Stimulated activated naive CD8-positive, alpha-beta T cell treated with anti-CD3 and anti-CD28 coated beads, Interleukin-15, Interleukin-2, amounts not matched to agents 100 ng/mL and 50 ng/mL, for 24 hours (primary cell): ENCODE results near the gene SRMS.
"Not testable (repeated sequence)": the region's sequence is repeated elsewhere in the genome, so short reads cannot be mapped to it uniquely, and the experiment has no call there.

ENCODE experiments used
- H3K27ac Mint-ChIP-seq: one replicate; pipeline ENCODE4 v1.8.0; 2021; ENCODE audit warnings: mild to moderate bottlenecking, mixed read lengths
- H3K27me3 Mint-ChIP-seq: one replicate; pipeline ENCODE4 v1.8.0; 2021; ENCODE audit warnings: mixed read lengths
- H3K36me3 Mint-ChIP-seq: one replicate; pipeline ENCODE4 v1.8.0; 2021; ENCODE audit warnings: low read depth, mixed read lengths
- H3K4me1 Mint-ChIP-seq: one replicate; pipeline ENCODE4 v1.8.0; 2021; ENCODE audit warnings: low read depth, mixed read lengths
- H3K4me3 Mint-ChIP-seq: one replicate; pipeline ENCODE4 v1.8.0; 2021; ENCODE audit warnings: mild to moderate bottlenecking, mixed read lengths
- H3K9me3 Mint-ChIP-seq: one replicate; pipeline ENCODE4 v1.8.0; 2021; ENCODE audit warnings: mixed read lengths

SRMS gene

GRCh38 chr20:63572071-63572787 is 24.7 kb upstream of the SRMS start:
- Mint-ChIP-seq H3K4me1 (peaks cover 27% of the 10 kb centered on the region), H3K36me3 (no peaks in the 10 kb centered on the region), H3K4me3 (no peak overlapping the region), H3K27me3 (peaks cover 7% of the 10 kb centered on the region), H3K9me3 (no peaks in the 10 kb centered on the region), H3K27ac (no peak overlapping the region)

GRCh38 chr20:63571087-63571478 is 23.5 kb upstream of the SRMS start:
- H3K27ac Mint-ChIP-seq, H3K9me3 Mint-ChIP-seq, H3K4me3 Mint-ChIP-seq, H3K27me3 Mint-ChIP-seq, H3K36me3 Mint-ChIP-seq: not testable (repeated sequence)
- peaks cover 30% of the 10 kb centered on the region for H3K4me1 Mint-ChIP-seq

GRCh38 chr20:63570281-63571086 is 22.9 kb upstream of the SRMS start:
- no peaks in the 10 kb centered on the region for H3K9me3 Mint-ChIP-seq
- no peak overlapping the region for H3K27ac Mint-ChIP-seq
- H3K36me3 Mint-ChIP-seq = no peaks in the 10 kb centered on the region
- peaks cover 30% of the 10 kb centered on the region for H3K4me1 Mint-ChIP-seq
- no peak overlapping the region for H3K4me3 Mint-ChIP-seq
- H3K27me3 Mint-ChIP-seq = no peaks in the 10 kb centered on the region

GRCh38 chr20:63568986-63569949 is 21.7 kb upstream of the SRMS start:
- Mint-ChIP-seq H3K27ac (no peak overlapping the region), H3K9me3 (no peaks in the 10 kb centered on the region), H3K27me3 (no peaks in the 10 kb centered on the region), H3K36me3 (no peaks in the 10 kb centered on the region), H3K4me1 (peaks cover 30% of the 10 kb centered on the region), H3K4me3 (no peak overlapping the region)

- Mint-ChIP-seq H3K9me3 (no peaks in the 10 kb centered on the region), H3K4me1 (peaks cover 30% of the 10 kb centered on the region), H3K36me3 (no peaks in the 10 kb centered on the region), H3K4me3 (peak overlapping the region; percentile 50), H3K27ac (no peak overlapping the region), H3K27me3 (no peaks in the 10 kb centered on the region)
These were observed 20.8 kb upstream of the SRMS start for GRCh38 chr20:63568170-63568981.

GRCh38 chr20:63567386-63568169 is 20.0 kb upstream of the SRMS start:
- peak overlapping the region; percentile 50 for H3K4me3 Mint-ChIP-seq
- no peak overlapping the region for H3K27ac Mint-ChIP-seq
- H3K9me3 Mint-ChIP-seq = no peaks in the 10 kb centered on the region
- H3K27me3 Mint-ChIP-seq = no peaks in the 10 kb centered on the region
- no peaks in the 10 kb centered on the region for H3K36me3 Mint-ChIP-seq
- H3K4me1 Mint-ChIP-seq = peaks cover 30% of the 10 kb centered on the region

- Mint-ChIP-seq H3K27me3 (no peaks in the 10 kb centered on the region), H3K9me3 (no peaks in the 10 kb centered on the region), H3K36me3 (no peaks in the 10 kb centered on the region), H3K27ac (no peak overlapping the region), H3K4me3 (no peak overlapping the region), H3K4me1 (peaks cover 30% of the 10 kb centered on the region)
These were observed 19.5 kb upstream of the SRMS start for GRCh38 chr20:63567136-63567385.

GRCh38 chr20:63566395-63567135 is 19.0 kb upstream of the SRMS start:
- peaks cover 30% of the 10 kb centered on the region for H3K4me1 Mint-ChIP-seq
- H3K36me3 Mint-ChIP-seq = no peaks in the 10 kb centered on the region
- H3K4me3 Mint-ChIP-seq = no peak overlapping the region
- no peak overlapping the region for H3K27ac Mint-ChIP-seq
- no peaks in the 10 kb centered on the region for H3K27me3 Mint-ChIP-seq
- no peaks in the 10 kb centered on the region for H3K9me3 Mint-ChIP-seq

GRCh38 chr20:63565699-63566335 is 18.3 kb upstream of the SRMS start:
- no peaks in the 10 kb centered on the region for H3K9me3 Mint-ChIP-seq
- H3K27ac Mint-ChIP-seq = no peak overlapping the region
- no peaks in the 10 kb centered on the region for H3K27me3 Mint-ChIP-seq
- H3K4me3 Mint-ChIP-seq = no peak overlapping the region
- no peaks in the 10 kb centered on the region for H3K36me3 Mint-ChIP-seq
- peaks cover 30% of the 10 kb centered on the region for H3K4me1 Mint-ChIP-seq

GRCh38 chr20:63565021-63565698 is 17.6 kb upstream of the SRMS start:
- no peaks in the 10 kb centered on the region for H3K9me3 Mint-ChIP-seq
- no peak overlapping the region for H3K27ac Mint-ChIP-seq
- peaks cover 30% of the 10 kb centered on the region for H3K4me1 Mint-ChIP-seq
- no peak overlapping the region for H3K4me3 Mint-ChIP-seq
- H3K36me3 Mint-ChIP-seq = peaks cover 4% of the 10 kb centered on the region
- H3K27me3 Mint-ChIP-seq = no peaks in the 10 kb centered on the region

GRCh38 chr20:63564036-63564810 is 16.7 kb upstream of the SRMS start:
- no peaks in the 10 kb centered on the region for H3K27me3 Mint-ChIP-seq
- peaks cover 23% of the 10 kb centered on the region for H3K4me1 Mint-ChIP-seq
- no peaks in the 10 kb centered on the region for H3K9me3 Mint-ChIP-seq
- no peak overlapping the region for H3K27ac Mint-ChIP-seq
- H3K4me3 Mint-ChIP-seq = no peak overlapping the region
- H3K36me3 Mint-ChIP-seq = peaks cover 4% of the 10 kb centered on the region
